ENCODE data around the gene PALM3. TPM values are rescaled to one million over a fixed set of nuclear protein-coding genes. Genes with fewer than 3 reads are reported as not detected.

PALM3 gene
- total and polyA plus RNA-seq, 12 donors, result 0.14 to 0.94 (median 0.33) TPM; not detected in 6

DNA sequence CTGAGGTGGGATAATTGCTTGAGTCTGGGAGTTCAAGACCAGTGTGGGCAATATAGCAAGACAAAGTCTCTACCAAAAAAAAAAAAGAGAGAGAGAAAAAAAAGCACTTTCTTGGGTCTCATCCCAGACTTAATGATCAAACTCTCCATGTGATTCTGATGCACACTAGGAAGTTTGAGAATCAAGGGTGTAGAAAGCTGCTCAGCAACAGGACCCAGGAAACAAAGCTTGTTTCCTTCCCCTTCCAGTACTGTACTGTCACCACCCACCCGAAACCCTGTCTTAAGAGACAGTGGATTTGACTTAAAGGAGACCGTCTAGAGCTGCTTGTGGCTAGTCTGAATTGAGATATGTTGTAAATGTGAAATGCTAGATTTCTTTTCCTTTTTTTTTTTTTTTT is 16.5 kb upstream of the PALM3 start:
- Histone ChIP-seq H3K27me3 (no peaks in the 10 kb centered on the region), H3K9me3 (no peaks in the 10 kb centered on the region), H3K4me3 (no peak overlapping the region), H3K4me1 (peaks cover 11 to 65% (median 38%) of the 10 kb centered on the region in 9 donors), H3K27ac (peak overlapping the region in 1 of 10 donors; percentile 64), H3K36me3 (peaks cover 0 to 2% (median 0%) of the 10 kb centered on the region in 9 donors)
- ATAC-seq (no peak), DNase-seq (no peak)
- intact Hi-C loops (cut with DNase I), result loop anchor here in 3 of 10 donors (5.0 to 10.0 kb wide), 4 partner anchors 39 to 484 kb away; partner anchors contain the start of genes C19orf53 (in 1 of the 3), MRI1 (in 1 of the 3) and PRKACA (in 1 of the 3)
- TF ChIP-seq, protein P1, sequence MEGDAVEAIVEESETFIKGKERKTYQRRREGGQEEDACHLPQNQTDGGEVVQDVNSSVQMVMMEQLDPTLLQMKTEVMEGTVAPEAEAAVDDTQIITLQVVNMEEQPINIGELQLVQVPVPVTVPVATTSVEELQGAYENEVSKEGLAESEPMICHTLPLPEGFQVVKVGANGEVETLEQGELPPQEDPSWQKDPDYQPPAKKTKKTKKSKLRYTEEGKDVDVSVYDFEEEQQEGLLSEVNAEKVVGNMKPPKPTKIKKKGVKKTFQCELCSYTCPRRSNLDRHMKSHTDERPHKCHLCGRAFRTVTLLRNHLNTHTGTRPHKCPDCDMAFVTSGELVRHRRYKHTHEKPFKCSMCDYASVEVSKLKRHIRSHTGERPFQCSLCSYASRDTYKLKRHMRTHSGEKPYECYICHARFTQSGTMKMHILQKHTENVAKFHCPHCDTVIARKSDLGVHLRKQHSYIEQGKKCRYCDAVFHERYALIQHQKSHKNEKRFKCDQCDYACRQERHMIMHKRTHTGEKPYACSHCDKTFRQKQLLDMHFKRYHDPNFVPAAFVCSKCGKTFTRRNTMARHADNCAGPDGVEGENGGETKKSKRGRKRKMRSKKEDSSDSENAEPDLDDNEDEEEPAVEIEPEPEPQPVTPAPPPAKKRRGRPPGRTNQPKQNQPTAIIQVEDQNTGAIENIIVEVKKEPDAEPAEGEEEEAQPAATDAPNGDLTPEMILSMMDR (IDR thresholded peaks at IDR 0.05), result no peak
- WGBS, 2 donors, result 76 to 83% methylated on average over 2 of the region's 2 CpGs

- Histone ChIP-seq H3K27ac (peak overlapping the region; percentile 87 to 97 (median 90)), H3K27me3 (peaks cover 0 to 10% (median 0%) of the 10 kb centered on the region in 7 donors), H3K36me3 (no peaks in the 10 kb centered on the region), H3K4me3 (peak overlapping the region; percentile 71 to 97 (median 82)), H3K9me3 (no peaks in the 10 kb centered on the region), H3K4me1 (peaks cover 11 to 55% (median 37%) of the 10 kb centered on the region in 9 donors)
- 3% methylated on average over 37 to 44 of the region's 44 CpGs for WGBS, 2 donors
- no peak for DNase-seq
- ATAC-seq, result peak in 6 of 8 donors; percentile 0 to 15 (median 6)
- intact Hi-C loops (cut with DNase I), result loop anchor here in 9 of 10 donors (1.0 to 10.0 kb wide), 13 partner anchors 63 to 479 kb away; partner anchors contain the start of genes ASF1B (in 4 of the 9), C19orf53 (in 1 of the 9), DCAF15 (in 1 of the 9) and MRI1 (in 1 of the 9)
- TF ChIP-seq, protein P1 (IDR thresholded peaks at IDR 0.05), result no peak
Measured at GRCh38 chr19:14073925-14074838, 12.3 kb upstream of the PALM3 start.

GRCh38 chr19:14073261-14073924 is 11.5 kb upstream of the PALM3 start:
- 1% methylated on average over 64 to 106 of the region's 106 CpGs for WGBS, 2 donors
- peak; percentile 40 to 61 (median 52) for ATAC-seq
- no peaks in the 10 kb centered on the region for H3K9me3 ChIP-seq

More at GRCh38 chr19:14073261-14073924, 11.5 kb upstream of the PALM3 start:
- TF ChIP-seq, protein P1 (IDR thresholded peaks at IDR 0.05), result peak in 7 of 9 donors; percentile 25 to 86 (median 67)
- H3K36me3 ChIP-seq, result no peaks in the 10 kb centered on the region
- peak overlapping the region; percentile 71 to 97 (median 82) for H3K4me3 ChIP-seq
- intact Hi-C loops (cut with DNase I), result loop anchor here in 6 of 10 donors (1.0 to 10.0 kb wide), 12 partner anchors 63 to 479 kb away; partner anchors contain the start of genes ASF1B (in 3 of the 6), C19orf53 (in 1 of the 6), DCAF15 (in 1 of the 6) and MRI1 (in 1 of the 6)
- peak; percentile 66 to 82 for DNase-seq
- H3K27ac ChIP-seq, result peak overlapping the region; percentile 87 to 97 (median 90)
- H3K4me1 ChIP-seq, result peaks cover 11 to 49% (median 37%) of the 10 kb centered on the region in 9 donors
- H3K27me3 ChIP-seq, result peaks cover 0 to 10% (median 0%) of the 10 kb centered on the region in 7 donors

All from heart right ventricle (tissue), 16 donors.